Kidney (tissue), 14 donors: ENCODE data around the gene HKDC1. TPM values are rescaled to one million over a fixed set of nuclear protein-coding genes. Genes with fewer than 3 reads are reported as not detected.
A peak's percentile ranks its signal among the peaks of the same experiment; 100 is the strongest.

ENCODE experiments used
- DNase-seq, 5 donors: peaks; one replicate each; pipeline ENCODE4 v3.0.0-alpha.2; 2013 to 2020
- FAIRE-seq: peaks from 2 replicates; lab custom pipeline; 2012; peaks lifted over from hg19 to GRCh38; lab: Jason Lieb, UNC
- H3K27ac ChIP-seq, 2 donors: one replicate each; pipeline ENCODE4 v1.7.0; 2013; ENCODE audit warnings: low read depth in 2 of 2, low read length in 2 of 2, inconsistent platforms in 1 of 2
- H3K27me3 ChIP-seq: one replicate; pipeline ENCODE4 v1.7.1; 2013; ENCODE audit warnings: low read length, inconsistent platforms; ENCODE audit not compliant: control insufficient read depth, insufficient read depth
- H3K36me3 ChIP-seq, 3 donors: one replicate each; pipeline versions ENCODE4 v1.7.0 to v1.7.1; 2013; ENCODE audit warnings: low read length in 3 of 3, control low read depth in 1 of 3, inconsistent platforms in 1 of 3; ENCODE audit not compliant: insufficient read depth in 3 of 3, control insufficient read depth in 2 of 3
- H3K4me1 ChIP-seq, 3 donors: one replicate each; pipeline versions ENCODE4 v1.7.0 to v1.7.1; 2013; ENCODE audit warnings: low read length in 3 of 3, inconsistent platforms in 1 of 3, low read depth in 1 of 3; ENCODE audit not compliant: control insufficient read depth in 2 of 3, insufficient read depth in 2 of 3
- H3K4me3 ChIP-seq, 3 donors: one replicate each; pipeline versions ENCODE4 v1.7.0 to v1.8.1; 2013; ENCODE audit warnings: low read length in 3 of 3, control low read depth in 1 of 3, inconsistent platforms in 1 of 3
- H3K9ac ChIP-seq, 3 donors: one replicate each; pipeline versions ENCODE4 v1.7.0 to v1.7.1; 2013; ENCODE audit warnings: low read length in 3 of 3, control low read depth in 1 of 3, inconsistent platforms in 1 of 3
- H3K9me3 ChIP-seq, 3 donors: one replicate each; pipeline versions ENCODE4 v1.7.0 to v1.7.1; 2013; ENCODE audit warnings: low read length in 3 of 3, control low read depth in 1 of 3, inconsistent platforms in 1 of 3; ENCODE audit not compliant: control insufficient read depth in 2 of 3, insufficient read depth in 1 of 3
- intact Hi-C: fragments of 100-400 bp; cut with DNase I; formaldehyde crosslinking; loops from one replicate; pipeline ENCODE4 v1.11.1; 2022
- polyA plus RNA-seq: library from polyadenylated mRNA; stranded (reverse); fragments of 350-450 nt; fragmentation: Illumina TruSeq; extraction: RNeasy Lipid Tissue Mini Kit (QIAGEN cat#74804); gene quantifications from one replicate; pipeline ENCODE4 v1.2.3, GENCODE V29; 2014; ENCODE audit warnings: low read depth, low replicate concordance; ENCODE audit not compliant: insufficient read depth
- total RNA-seq: library from RNA; stranded (reverse); fragmentation: NEBNext Ultra II Directional; extraction: Animal tissue kit (Norgen Biotek cat#: 25700); gene quantifications from one replicate; pipeline ENCODE4 v1.2.1, GENCODE V29; 2021
- TF ChIP-seq, protein P1 (sequence below): IDR thresholded peaks from 3 replicates; pipeline ENCODE4 v1.5.1; 2012; ENCODE audit warnings: mild to moderate bottlenecking, moderate library complexity, borderline replicate concordance; ENCODE audit not compliant: insufficient read depth; ENCODE audit errors: extremely low read depth
- donor health status: control.
- donor health status: control.
- donor health status: control.
- donor health status: control.
- donor health status: control.
- donor health status: DM: yes; HTN: yes; CAD: no.
- donor health status: Normal renal cell carcinoma (clear cell type).

HKDC1 gene
- total and polyA plus RNA-seq, 2 donors from 2014 or later: 8.3 to 27.4 TPM

DNA sequence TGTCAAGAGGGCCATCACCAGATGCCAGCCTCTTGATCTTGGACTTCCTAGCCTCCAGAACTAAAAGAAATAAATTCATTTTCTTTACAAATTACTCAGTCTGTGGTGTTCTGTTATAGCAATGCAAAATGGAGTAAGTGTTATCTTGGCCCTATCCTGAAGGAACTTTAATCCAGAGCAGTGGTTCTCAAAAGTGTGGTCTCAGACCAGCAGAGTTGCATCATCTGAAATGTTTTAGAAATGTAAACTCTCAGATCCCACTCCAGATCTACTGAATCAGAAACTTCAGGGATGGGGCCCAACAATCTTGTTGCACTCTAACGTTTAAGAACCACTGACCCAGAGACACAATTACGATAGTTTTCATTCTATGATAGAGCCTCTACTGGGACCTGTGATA lies 43.3 kb upstream of the HKDC1 start:
- Histone ChIP-seq H3K4me3 (no peak overlapping the region), H3K4me1 (peaks cover 2 to 15% (median 8%) of the 10 kb centered on the region in 3 donors), H3K9ac (no peak overlapping the region), H3K27me3 (no peaks in the 10 kb centered on the region), H3K9me3 (no peaks in the 10 kb centered on the region), H3K36me3 (peaks cover 0 to 6% (median 0%) of the 10 kb centered on the region in 3 donors), H3K27ac (no peak overlapping the region)
- DNase-seq (no peak), FAIRE-seq (no peak)
- TF ChIP-seq, protein P1, sequence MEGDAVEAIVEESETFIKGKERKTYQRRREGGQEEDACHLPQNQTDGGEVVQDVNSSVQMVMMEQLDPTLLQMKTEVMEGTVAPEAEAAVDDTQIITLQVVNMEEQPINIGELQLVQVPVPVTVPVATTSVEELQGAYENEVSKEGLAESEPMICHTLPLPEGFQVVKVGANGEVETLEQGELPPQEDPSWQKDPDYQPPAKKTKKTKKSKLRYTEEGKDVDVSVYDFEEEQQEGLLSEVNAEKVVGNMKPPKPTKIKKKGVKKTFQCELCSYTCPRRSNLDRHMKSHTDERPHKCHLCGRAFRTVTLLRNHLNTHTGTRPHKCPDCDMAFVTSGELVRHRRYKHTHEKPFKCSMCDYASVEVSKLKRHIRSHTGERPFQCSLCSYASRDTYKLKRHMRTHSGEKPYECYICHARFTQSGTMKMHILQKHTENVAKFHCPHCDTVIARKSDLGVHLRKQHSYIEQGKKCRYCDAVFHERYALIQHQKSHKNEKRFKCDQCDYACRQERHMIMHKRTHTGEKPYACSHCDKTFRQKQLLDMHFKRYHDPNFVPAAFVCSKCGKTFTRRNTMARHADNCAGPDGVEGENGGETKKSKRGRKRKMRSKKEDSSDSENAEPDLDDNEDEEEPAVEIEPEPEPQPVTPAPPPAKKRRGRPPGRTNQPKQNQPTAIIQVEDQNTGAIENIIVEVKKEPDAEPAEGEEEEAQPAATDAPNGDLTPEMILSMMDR: no peak
- intact Hi-C loops: no loop called here

DNA sequence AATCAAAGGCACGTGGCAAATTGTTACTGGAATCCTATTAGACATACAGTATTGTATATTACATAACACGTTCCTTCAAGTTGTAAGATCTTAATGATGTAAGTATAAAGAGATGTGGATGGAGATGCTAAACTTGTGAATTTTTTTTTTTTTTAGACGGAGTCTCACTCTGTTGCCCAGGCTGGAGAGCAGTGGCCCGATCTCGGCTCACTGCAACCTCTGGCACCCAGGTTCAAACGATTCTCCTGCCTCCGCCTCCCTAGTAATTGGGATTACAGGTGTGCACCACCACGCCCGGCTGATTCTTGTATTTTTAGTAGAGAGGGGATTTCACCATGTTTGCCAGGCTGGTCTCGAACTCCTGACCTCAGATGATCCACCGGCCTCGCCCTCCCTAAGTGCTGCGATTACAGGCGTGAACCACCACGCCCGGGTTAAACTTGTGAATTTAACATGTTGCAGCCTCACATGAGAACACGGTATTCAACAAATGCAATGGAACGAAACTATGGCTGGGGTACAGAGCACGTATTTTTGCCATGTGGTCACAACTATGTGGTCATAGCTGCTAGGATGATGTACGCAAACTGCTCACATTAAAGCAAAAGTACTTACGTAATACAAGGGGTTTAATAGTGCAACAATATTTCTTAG lies 40.9 kb upstream of the HKDC1 start:
- intact Hi-C loops: no loop called here
- FAIRE-seq (no peak), DNase-seq (peak in 2 of 5 donors; percentile 0 to 57)
- H3K4me1 ChIP-seq: peaks cover 2 to 15% (median 8%) of the 10 kb centered on the region in 3 donors
- H3K36me3 ChIP-seq: peaks cover 3 to 7% (median 5%) of the 10 kb centered on the region in 3 donors
- peak overlapping the region; percentile 93 to 99 (median 97) for H3K4me3 ChIP-seq
- H3K27me3 ChIP-seq: no peaks in the 10 kb centered on the region
- TF ChIP-seq, protein P1: no peak
- H3K9ac ChIP-seq: peak overlapping the region; percentile 74 to 97 (median 92)
- peak overlapping the region in 1 of 2 donors; percentile 95 for H3K27ac ChIP-seq
- no peaks in the 10 kb centered on the region for H3K9me3 ChIP-seq

DNA sequence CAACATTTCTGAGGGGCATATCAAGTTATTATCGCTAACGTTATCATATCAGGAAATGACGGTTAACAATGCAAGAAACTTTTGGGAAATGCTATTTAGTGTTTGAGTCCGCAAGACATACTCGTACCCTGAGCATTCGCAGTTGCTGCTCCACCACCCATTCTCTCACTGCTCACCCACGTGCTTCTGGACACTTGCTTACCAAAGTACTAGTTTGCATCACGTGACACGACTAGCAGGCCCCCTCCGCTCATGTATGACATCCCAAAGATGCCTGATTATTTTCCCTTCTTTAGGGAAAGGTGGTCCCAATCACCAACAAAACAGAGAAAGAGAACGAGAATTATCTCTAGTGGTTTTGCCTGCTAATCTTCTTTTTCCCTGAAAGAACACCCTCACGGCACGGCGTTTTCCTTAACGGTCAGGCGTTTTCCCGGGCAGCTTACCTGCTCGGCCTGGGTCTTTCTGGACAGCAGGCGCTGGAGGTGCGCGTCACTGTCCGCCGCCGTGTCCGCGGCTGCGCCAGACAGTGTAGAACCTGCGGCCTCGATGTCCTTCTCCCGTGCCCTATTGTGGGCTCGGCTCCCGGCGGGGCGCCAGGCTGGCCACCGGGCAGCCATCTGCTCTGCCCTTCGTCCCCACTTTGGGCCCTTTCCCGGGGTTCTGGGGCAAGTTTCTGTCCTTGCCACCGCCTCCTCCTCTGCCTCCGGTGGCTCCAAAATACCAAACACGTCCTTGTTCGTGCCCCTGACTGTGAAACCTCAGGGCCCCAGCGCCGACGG lies 40.2 kb upstream of the HKDC1 start, which contains the start of gene SUPV3L1:
SUPV3L1 (plus strand) TSS at position 492 of the 782 bp plus-strand sequence; CDS start at position 550, 58 bp downstream.
- H3K36me3 ChIP-seq: peaks cover 3 to 7% (median 5%) of the 10 kb centered on the region in 3 donors
- TF ChIP-seq, protein P1: no peak
- peaks cover 2 to 15% (median 8%) of the 10 kb centered on the region in 3 donors for H3K4me1 ChIP-seq
- peak within 1 kb of the TSS; percentile 95 for H3K27ac ChIP-seq
- H3K9me3 ChIP-seq: no peaks in the 10 kb centered on the region
- intact Hi-C loops: no loop called here
- peak within 1 kb of the TSS; percentile 93 to 99 (median 97) for H3K4me3 ChIP-seq
- H3K27me3 ChIP-seq: no peaks in the 10 kb centered on the region
- peak; percentile 92 to 98 (median 95) for DNase-seq
- FAIRE-seq: no peak
- peak within 1 kb of the TSS; percentile 92 to 99 (median 97) for H3K9ac ChIP-seq
